ENCODE data around the gene SCAPER. TPM values are rescaled to one million over a fixed set of nuclear protein-coding genes. Genes with fewer than 3 reads are reported as not detected.

SCAPER gene
- total and polyA plus RNA-seq, 2 of the 4 experiments (the other 2 are of a cell fraction), result 2.9 to 9.7 TPM

DNA sequence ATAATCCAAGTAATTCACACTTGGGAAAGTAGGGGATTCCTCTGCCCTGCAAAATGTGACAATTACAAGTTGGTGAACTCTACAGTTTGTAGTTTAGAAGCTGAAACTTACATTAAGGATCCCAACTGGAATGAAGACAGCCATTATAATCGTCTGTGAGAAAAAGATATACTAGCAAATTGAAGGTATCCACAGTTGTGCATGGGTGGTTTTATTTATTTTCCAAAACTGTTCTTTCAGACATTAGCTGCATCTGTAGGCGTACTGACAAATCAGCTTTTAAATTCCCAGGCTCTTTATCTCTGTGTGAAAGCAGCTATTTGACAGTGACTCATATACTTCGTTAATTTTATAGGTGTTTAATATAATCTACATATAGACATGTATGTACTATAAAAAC lies 581.1 kb downstream of the SCAPER start:
- ChIA-PET CTCF (interaction anchor here (1.0 to 1.2 kb wide), 3 partner anchors 11 to 88 kb away, joined by 3 to 4 read pairs (median 3); no protein-coding TSS in a partner anchor), POLR2A (ENCODE audit: unreplicated experiment) (no interaction called here)
- H3K9me3 ChIP-seq (ENCODE audit: control insufficient read depth, insufficient read depth, low read length), result no peaks in the 10 kb centered on the region
- intact Hi-C loops (cut with micrococcal nuclease), result no loop called here
- H4K8ac ChIP-seq (ENCODE audit: low read depth in 2 of 2, low read length in 2 of 2), result no peak overlapping the region
- H3K4ac ChIP-seq (ENCODE audit: low read depth, low read length), result no peak overlapping the region
- H3K27ac ChIP-seq (ENCODE audit: insufficient read depth, low read length), result no peak overlapping the region
- WGBS, 2 experiments (ENCODE audit: extremely low coverage in 2 of 2, insufficient read length in 1 of 2), result no CpG with 5 or more reads among the region's 3 CpGs
- DNase-seq (no peak), ATAC-seq (ENCODE audit: low read depth) (no peak)
- dilution Hi-C loops (cut with HindIII; ENCODE audit: low sequenced_read_pairs, unreplicated experiment), result no loop called here
- peaks cover 15% of the 10 kb centered on the region for H3K27me3 ChIP-seq (ENCODE audit: control insufficient read depth, insufficient read depth, low read length)
- H3K23ac ChIP-seq (ENCODE audit: low read depth, low read length), result no peak overlapping the region
- H2BK15ac ChIP-seq (ENCODE audit: low read depth, low read length), result no peak overlapping the region
- in situ Hi-C loops (cut with MboI; ENCODE audit: low sequenced_read_pairs), result no loop called here
- H2AFZ ChIP-seq (replicated peaks; ENCODE audit: low read length, poor library complexity), result no peak overlapping the region
- no peak overlapping the region for H2AK9ac ChIP-seq (replicated peaks; ENCODE audit: low read depth, low read length, poor library complexity)
- TF ChIP-seq RAD21 (IDR thresholded peaks at IDR 0.05; ENCODE audit: low read length) (no peak), MAFK (IDR thresholded peaks at IDR 0.05; ENCODE audit: low read depth, low read length) (no peak), POLR2A (IDR thresholded peaks at IDR 0.05; ENCODE audit: low read depth, low read length) (no peak), FOS (IDR thresholded peaks at IDR 0.05; ENCODE audit: low read depth, low read length) (no peak), SMC3 (IDR thresholded peaks at IDR 0.05; ENCODE audit: low read depth, low read length) (no peak), RCOR1 (IDR thresholded peaks at IDR 0.05; ENCODE audit: insufficient replicate concordance, low read length) (no peak), RFX5 (IDR thresholded peaks at IDR 0.05; ENCODE audit: low read depth, low read length) (no peak), USF2 (IDR thresholded peaks at IDR 0.05; ENCODE audit: low read depth, low read length) (no peak), CHD1 (IDR thresholded peaks at IDR 0.05; ENCODE audit: low read depth, low read length) (no peak), NFE2L2 (IDR thresholded peaks at IDR 0.05; ENCODE audit: low read depth, low read length) (no peak)
- TF ChIP-seq, protein P1, sequence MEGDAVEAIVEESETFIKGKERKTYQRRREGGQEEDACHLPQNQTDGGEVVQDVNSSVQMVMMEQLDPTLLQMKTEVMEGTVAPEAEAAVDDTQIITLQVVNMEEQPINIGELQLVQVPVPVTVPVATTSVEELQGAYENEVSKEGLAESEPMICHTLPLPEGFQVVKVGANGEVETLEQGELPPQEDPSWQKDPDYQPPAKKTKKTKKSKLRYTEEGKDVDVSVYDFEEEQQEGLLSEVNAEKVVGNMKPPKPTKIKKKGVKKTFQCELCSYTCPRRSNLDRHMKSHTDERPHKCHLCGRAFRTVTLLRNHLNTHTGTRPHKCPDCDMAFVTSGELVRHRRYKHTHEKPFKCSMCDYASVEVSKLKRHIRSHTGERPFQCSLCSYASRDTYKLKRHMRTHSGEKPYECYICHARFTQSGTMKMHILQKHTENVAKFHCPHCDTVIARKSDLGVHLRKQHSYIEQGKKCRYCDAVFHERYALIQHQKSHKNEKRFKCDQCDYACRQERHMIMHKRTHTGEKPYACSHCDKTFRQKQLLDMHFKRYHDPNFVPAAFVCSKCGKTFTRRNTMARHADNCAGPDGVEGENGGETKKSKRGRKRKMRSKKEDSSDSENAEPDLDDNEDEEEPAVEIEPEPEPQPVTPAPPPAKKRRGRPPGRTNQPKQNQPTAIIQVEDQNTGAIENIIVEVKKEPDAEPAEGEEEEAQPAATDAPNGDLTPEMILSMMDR (conservative IDR thresholded peaks at IDR 0.05; ENCODE audit: low read depth, low read length), result no peak
- H3K56ac ChIP-seq (ENCODE audit: extremely low read depth, insufficient read depth, low read length), result no peak overlapping the region
- no peak overlapping the region for H2BK20ac ChIP-seq (ENCODE audit: low read depth, low read length)
- no peak overlapping the region for H2AK5ac ChIP-seq (ENCODE audit: low read depth, low read length)
- H4K20me1 ChIP-seq (ENCODE audit: insufficient read depth, low read length), result no peaks in the 10 kb centered on the region
- no peaks in the 10 kb centered on the region for H3K9me1 ChIP-seq (ENCODE audit: insufficient read depth, low read length)
- H3K9ac ChIP-seq (ENCODE audit: low read depth, low read length), result no peak overlapping the region
- H4K91ac ChIP-seq (ENCODE audit: insufficient read depth, low read depth, low read length), result no peak overlapping the region
- H3K79me1 ChIP-seq (ENCODE audit: low read depth in 1 of 2, low read length in 2 of 2), result no peaks in the 10 kb centered on the region
- H2BK5ac ChIP-seq (ENCODE audit: low read depth, low read length, poor library complexity, severe bottlenecking), result no peak overlapping the region
- no peak overlapping the region for H4K5ac ChIP-seq (ENCODE audit: low read depth, low read length)
- H3K4me3 ChIP-seq (ENCODE audit: insufficient read depth, low read depth, low read length), result no peak overlapping the region
- H3K18ac ChIP-seq (ENCODE audit: low read depth, low read length), result no peak overlapping the region
- H2BK120ac ChIP-seq (ENCODE audit: low read depth, low read length), result no peak overlapping the region
- no peak overlapping the region for H3K4me2 ChIP-seq (ENCODE audit: low read depth, low read length)
- BruUV-seq (replicated peaks), result no TSS peak
- H3K14ac ChIP-seq (replicated peaks; ENCODE audit: low read depth, low read length), result no peak overlapping the region
- no peaks in the 10 kb centered on the region for H3K36me3 ChIP-seq (ENCODE audit: control insufficient read depth, insufficient read depth, low read length)
- H3K4me1 ChIP-seq (ENCODE audit: control insufficient read depth, insufficient read depth, low read length), result peaks cover 5% of the 10 kb centered on the region; the same call in 1 of the 2 replicates
